Effector memory CD4-positive, alpha-beta T cell (primary cell): ENCODE results near the gene DPF3.
"Not testable (repeated sequence)": the region's sequence is repeated elsewhere in the genome, so short reads cannot be mapped to it uniquely, and the experiment has no call there.

Experiments used
- DNase-seq, 3 donors: peaks; one replicate each; pipeline ENCODE4 v3.0.0-alpha.2; 2020
- H3K27ac ChIP-seq: 2 replicates; pipeline ENCODE4 v1.7.0; 2013; ENCODE audit warnings: mild to moderate bottlenecking, low read length, moderate library complexity; ENCODE audit not compliant: insufficient read depth, poor library complexity, severe bottlenecking
- H3K27me3 ChIP-seq: replicated peaks from 2 replicates; pipeline ENCODE4 v1.7.0; 2013; ENCODE audit warnings: mild to moderate bottlenecking, low read length; ENCODE audit not compliant: insufficient read depth, control insufficient read depth, poor library complexity, severe bottlenecking
- H3K36me3 ChIP-seq: 2 replicates; pipeline ENCODE4 v1.7.0; 2013; ENCODE audit warnings: mild to moderate bottlenecking, low read length, moderate library complexity; ENCODE audit not compliant: control insufficient read depth, insufficient read depth
- H3K4me1 ChIP-seq: 2 replicates; pipeline ENCODE4 v1.7.0; 2013; ENCODE audit warnings: low read length, mild to moderate bottlenecking; ENCODE audit not compliant: control insufficient read depth, insufficient read depth, poor library complexity, severe bottlenecking
- H3K4me3 ChIP-seq: 2 replicates; pipeline ENCODE4 v1.7.0; 2013; ENCODE audit warnings: low read length, low read depth, mild to moderate bottlenecking; ENCODE audit not compliant: insufficient read depth, poor library complexity, severe bottlenecking
- H3K9me3 ChIP-seq: 2 replicates; pipeline ENCODE4 v1.7.0; 2013; ENCODE audit warnings: mild to moderate bottlenecking, low read length, moderate library complexity; ENCODE audit not compliant: control insufficient read depth

DPF3 gene

GRCh38 chr14:72752034-72752412, 141.9 kb downstream of the DPF3 start:
- Histone ChIP-seq H3K36me3 (no peaks in the 10 kb centered on the region), H3K27me3 (no peaks in the 10 kb centered on the region), H3K4me1 (no peaks in the 10 kb centered on the region), H3K27ac (no peak overlapping the region), H3K4me3 (no peak overlapping the region), H3K9me3 (no peaks in the 10 kb centered on the region)
- DNase-seq: no peak

DNA sequence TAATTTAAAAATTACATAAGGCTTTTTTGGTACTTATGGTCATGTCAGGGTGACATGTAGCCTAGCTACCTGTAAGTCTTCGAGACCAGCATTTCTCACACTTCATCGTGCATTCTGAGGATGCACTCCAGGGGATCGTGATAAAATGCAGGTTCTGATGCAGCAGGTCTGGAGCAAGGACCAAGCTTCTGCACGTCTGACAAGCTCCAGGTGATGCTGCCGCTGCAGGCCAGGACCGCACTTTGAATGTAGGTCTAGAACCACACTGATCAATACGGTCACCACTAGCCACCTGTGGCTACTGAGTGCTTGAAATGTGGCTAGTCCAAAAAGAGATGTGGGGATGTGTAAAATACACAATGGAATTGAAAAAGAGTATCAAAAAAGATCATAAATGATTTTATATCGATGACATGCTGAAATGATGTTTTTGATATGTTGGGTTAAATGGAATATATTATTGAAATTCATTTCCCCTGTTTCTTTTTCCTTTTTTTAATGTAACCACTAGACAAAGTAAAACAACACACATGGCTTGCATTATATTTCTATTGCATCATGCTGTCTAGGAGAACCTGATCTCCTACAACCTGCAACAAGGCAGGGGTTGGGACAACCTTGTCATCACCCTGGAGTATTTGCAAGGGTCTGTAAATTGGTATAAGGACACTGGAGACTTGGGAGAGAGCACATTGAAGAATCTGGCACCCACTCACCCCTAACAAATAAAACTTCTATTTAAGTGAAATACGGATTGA, 142.4 kb downstream of the DPF3 start:
- H3K27ac ChIP-seq: no peak overlapping the region
- no peaks in the 10 kb centered on the region for H3K4me1 ChIP-seq
- H3K4me3 ChIP-seq: no peak overlapping the region
- no peaks in the 10 kb centered on the region for H3K9me3 ChIP-seq
- DNase-seq: no peak
- no peaks in the 10 kb centered on the region for H3K36me3 ChIP-seq
- no peaks in the 10 kb centered on the region for H3K27me3 ChIP-seq

- not testable (repeated sequence) for DNase-seq, H3K27me3 ChIP-seq, H3K9me3 ChIP-seq, H3K4me3 ChIP-seq, H3K27ac ChIP-seq, H3K36me3 ChIP-seq, H3K4me1 ChIP-seq
Observed at GRCh38 chr14:72748921-72749320, 145.0 kb downstream of the DPF3 start.

- no peak for DNase-seq
- H3K27ac ChIP-seq: no peak overlapping the region
- H3K4me3 ChIP-seq: no peak overlapping the region
- no peaks in the 10 kb centered on the region for H3K27me3 ChIP-seq
- no peaks in the 10 kb centered on the region for H3K36me3 ChIP-seq
- no peaks in the 10 kb centered on the region for H3K4me1 ChIP-seq
- no peaks in the 10 kb centered on the region for H3K9me3 ChIP-seq
Observed at GRCh38 chr14:72747652-72748051, 146.2 kb downstream of the DPF3 start.

- no peaks in the 10 kb centered on the region for H3K36me3 ChIP-seq
- H3K9me3 ChIP-seq: no peaks in the 10 kb centered on the region
- H3K4me3 ChIP-seq: no peak overlapping the region
- no peaks in the 10 kb centered on the region for H3K27me3 ChIP-seq
- no peak for DNase-seq
- H3K27ac ChIP-seq: no peak overlapping the region
- H3K4me1 ChIP-seq: no peaks in the 10 kb centered on the region
Observed at GRCh38 chr14:72745991-72746980, 147.6 kb downstream of the DPF3 start.

DNA sequence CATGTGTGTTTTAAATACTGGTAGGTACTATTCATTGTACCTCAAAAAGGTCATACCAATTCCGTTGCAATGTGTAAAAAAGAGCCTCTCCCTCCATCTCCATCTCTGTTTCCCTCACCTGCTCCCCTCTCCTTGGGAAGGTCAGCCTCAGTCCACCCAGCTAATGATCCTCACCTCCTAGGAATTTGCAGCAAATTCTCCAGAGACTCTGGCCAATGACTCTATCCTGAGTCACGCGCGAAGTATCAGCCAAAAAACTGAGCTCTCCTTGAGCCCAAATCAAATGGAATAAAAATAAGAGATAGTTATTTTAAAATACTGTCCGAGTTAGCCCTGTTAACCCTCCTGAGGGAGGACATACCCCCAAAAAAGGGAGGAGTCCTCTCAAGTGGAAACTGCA, 148.4 kb downstream of the DPF3 start:
- no peaks in the 10 kb centered on the region for H3K9me3 ChIP-seq
- no peaks in the 10 kb centered on the region for H3K4me1 ChIP-seq
- H3K36me3 ChIP-seq: no peaks in the 10 kb centered on the region
- H3K27ac ChIP-seq: no peak overlapping the region
- H3K4me3 ChIP-seq: no peak overlapping the region
- no peak for DNase-seq
- H3K27me3 ChIP-seq: no peaks in the 10 kb centered on the region

DNA sequence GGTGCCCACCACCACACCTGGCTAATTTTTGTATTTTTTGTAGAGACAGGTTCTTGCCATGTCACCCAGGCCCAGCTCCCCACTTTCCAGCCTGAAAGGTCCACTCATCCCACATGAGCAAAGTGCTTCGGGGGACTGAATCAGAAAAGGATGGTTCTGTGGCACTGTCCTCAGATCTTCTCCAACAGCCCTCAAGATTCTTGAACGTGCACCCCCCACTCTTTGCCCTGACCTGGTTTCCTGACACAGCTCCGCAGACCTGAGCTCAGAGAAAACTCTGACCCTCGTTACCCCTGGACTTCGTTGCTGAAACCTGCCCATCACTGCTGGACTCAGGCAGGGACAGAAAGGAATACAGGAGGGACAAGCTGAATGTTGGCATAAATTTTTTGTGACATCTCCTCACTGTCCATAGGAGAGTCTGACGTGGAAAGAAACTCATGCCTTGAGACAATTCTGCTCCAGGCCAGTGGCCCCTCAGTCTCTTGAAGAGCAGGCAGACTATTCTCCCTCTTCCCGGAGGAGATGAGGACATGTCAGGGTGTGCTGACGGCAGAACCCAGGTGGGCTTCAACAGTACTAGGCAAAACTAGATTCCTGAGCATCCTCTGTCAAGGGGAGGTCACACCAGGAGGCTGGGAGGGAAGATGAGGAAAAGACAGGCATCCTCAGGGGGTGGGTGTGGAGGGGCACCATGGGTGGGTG, 149.3 kb downstream of the DPF3 start:
- H3K27ac ChIP-seq: no peak overlapping the region
- no peak for DNase-seq
- H3K27me3 ChIP-seq: no peaks in the 10 kb centered on the region
- H3K4me1 ChIP-seq: no peaks in the 10 kb centered on the region
- H3K4me3 ChIP-seq: no peak overlapping the region
- H3K36me3 ChIP-seq: no peaks in the 10 kb centered on the region
- H3K9me3 ChIP-seq: no peaks in the 10 kb centered on the region

- Histone ChIP-seq H3K9me3 (no peaks in the 10 kb centered on the region), H3K27me3 (no peaks in the 10 kb centered on the region), H3K27ac (no peak overlapping the region), H3K36me3 (no peaks in the 10 kb centered on the region), H3K4me3 (no peak overlapping the region), H3K4me1 (no peaks in the 10 kb centered on the region)
- no peak for DNase-seq
Observed at GRCh38 chr14:72743626-72744025, 150.3 kb downstream of the DPF3 start.

- Histone ChIP-seq H3K9me3 (no peaks in the 10 kb centered on the region), H3K4me1 (no peaks in the 10 kb centered on the region), H3K36me3 (no peaks in the 10 kb centered on the region), H3K27ac (no peak overlapping the region), H3K4me3 (no peak overlapping the region), H3K27me3 (no peaks in the 10 kb centered on the region)
- DNase-seq: no peak
Observed at GRCh38 chr14:72742838-72743195, 151.1 kb downstream of the DPF3 start.
